PFSK-1 (cell line): ENCODE measurements around the gene WNT2B. TPM values are rescaled to one million over a fixed set of nuclear protein-coding genes. Genes with fewer than 3 reads are reported as not detected.

Experiments used
- FOXP2 ChIP-seq: optimal IDR thresholded peaks from 2 replicates; pipeline ENCODE3; 2011; ENCODE audit warnings: borderline replicate concordance, control low read depth, inconsistent platforms; ENCODE audit not compliant: insufficient read depth; ENCODE audit errors: extremely low read length, extremely low read depth
- POLR2AphosphoS5 ChIP-seq: IDR thresholded peaks from 2 replicates; pipeline ENCODE4 v1.6.1; 2012; ENCODE audit warnings: low read depth, mild to moderate bottlenecking, control low read depth, low read length, moderate library complexity
- REST ChIP-seq, 2 experiments: IDR thresholded peaks; 2 replicates each; pipeline versions ENCODE4 v1.6.1 to v1.8.0; 2011 to 2012; ENCODE audit warnings: low read depth in 2 of 2, low read length in 2 of 2, control low read depth in 1 of 2, inconsistent platforms in 1 of 2, mild to moderate bottlenecking in 1 of 2, moderate library complexity in 1 of 2; ENCODE audit not compliant: insufficient read depth in 1 of 2
- SIN3A ChIP-seq: IDR thresholded peaks from 2 replicates; pipeline ENCODE4 v1.6.1; 2012; ENCODE audit warnings: mild to moderate bottlenecking, low read length, moderate library complexity, borderline replicate concordance; ENCODE audit not compliant: insufficient read depth
- TAF1 ChIP-seq: IDR thresholded peaks from 2 replicates; pipeline ENCODE4 v1.6.1; 2012; ENCODE audit warnings: low read length, control low read depth, borderline replicate concordance; ENCODE audit not compliant: insufficient read depth
- polyA plus RNA-seq: library from polyadenylated mRNA; unstranded; fragments of >200 nt; gene quantifications from one replicate; pipeline ENCODE4 v1.2.1, GENCODE V29; 2012; ENCODE audit warnings: low read depth, missing spikeins; ENCODE audit not compliant: insufficient read length

The WNT2B gene
- 1.0 TPM for polyA plus RNA-seq

GRCh38 chr1:112508278-112509004, at the start of gene WNT2B:
WNT2B (plus strand) TSS chr1:112508965; CDS start chr1:112509263, 298 bp downstream.
- TF ChIP-seq SIN3A (no peak), TAF1 (no peak), REST (IDR thresholded peaks at IDR 0.05; ENCODE audit: insufficient read depth in 1 of 2, low read depth in 2 of 2, low read length in 2 of 2) (no peak), FOXP2 (no peak), POLR2AphosphoS5 (no peak)

- no peak for TF ChIP-seq FOXP2
- no peak for TF ChIP-seq SIN3A
- no peak for TF ChIP-seq POLR2AphosphoS5
These were observed 48.1 kb upstream of the WNT2B start for GRCh38 chr1:112460615-112461014.

GRCh38 chr1:112461200-112461871, 47.4 kb upstream of the WNT2B start:
- TF ChIP-seq POLR2AphosphoS5 (no peak), TAF1 (no peak), SIN3A (no peak), REST (IDR thresholded peaks at IDR 0.05; ENCODE audit: insufficient read depth in 1 of 2, low read depth in 2 of 2, low read length in 2 of 2) (no peak), FOXP2 (no peak)

- TF ChIP-seq TAF1 (no peak), REST (IDR thresholded peaks at IDR 0.05; ENCODE audit: insufficient read depth in 1 of 2, low read depth in 2 of 2, low read length in 2 of 2) (no peak), POLR2AphosphoS5 (no peak), SIN3A (no peak), FOXP2 (no peak)
These were observed 45.8 kb upstream of the WNT2B start for GRCh38 chr1:112462953-112463279.

- no peak for TF ChIP-seq POLR2AphosphoS5
- TF ChIP-seq FOXP2 = no peak
- TF ChIP-seq REST (IDR thresholded peaks at IDR 0.05; ENCODE audit: insufficient read depth in 1 of 2, low read depth in 2 of 2, low read length in 2 of 2) = no peak
- TF ChIP-seq SIN3A = no peak
These were observed 44.3 kb upstream of the WNT2B start for GRCh38 chr1:112464501-112464900.
